Measurements from ENCODE around the gene SLC25A44. TPM values are rescaled to one million over a fixed set of nuclear protein-coding genes. Genes with fewer than 3 reads are reported as not detected.

SLC25A44 gene
- total RNA-seq (2014; rRNA removed; shearing (Covaris generic)): 18.5 and 25.8 TPM in 2 replicates

- peak; percentile 98 for DNase-seq (ENCODE audit: low read depth)
These were observed at the start of gene SLC25A44 for GRCh38 chr1:156193488-156194299. Gene SLC25A44 (plus strand): TSS chr1:156194104. CDS start chr1:156199848, 5,744 bp downstream.

- DNase-seq (ENCODE audit: low read depth): peak; percentile 6
These were observed 49.2 kb upstream of the SLC25A44 start for GRCh38 chr1:156144742-156145141.

GRCh38 chr1:156145650-156146019 is 48.3 kb upstream of the SLC25A44 start:
- no peak for DNase-seq (ENCODE audit: low read depth)

- peak; percentile 97 for DNase-seq (ENCODE audit: low read depth)
These were observed 47.7 kb upstream of the SLC25A44 start for GRCh38 chr1:156146020-156146768.

- DNase-seq (ENCODE audit: low read depth): peak; percentile 51
These were observed 47.0 kb upstream of the SLC25A44 start for GRCh38 chr1:156146769-156147405.

GRCh38 chr1:156148216-156148615 is 45.7 kb upstream of the SLC25A44 start:
- DNase-seq (ENCODE audit: low read depth): no peak

GRCh38 chr1:156149374-156150332 is 44.3 kb upstream of the SLC25A44 start:
- no peak for DNase-seq (ENCODE audit: low read depth)

- no peak for DNase-seq (ENCODE audit: low read depth)
These were observed 43.4 kb upstream of the SLC25A44 start for GRCh38 chr1:156150333-156151011.

- peak; percentile 87 for DNase-seq (ENCODE audit: low read depth)
These were observed 42.7 kb upstream of the SLC25A44 start for GRCh38 chr1:156151093-156151688.

GRCh38 chr1:156152628-156153027 is 41.3 kb upstream of the SLC25A44 start:
- DNase-seq (ENCODE audit: low read depth): peak; percentile 39

GRCh38 chr1:156153362-156153761 is 40.5 kb upstream of the SLC25A44 start, which contains the start of gene SEMA4A:
Gene SEMA4A (plus strand): TSS chr1:156153585. CDS start chr1:156154579, 994 bp downstream.
- no peak for DNase-seq (ENCODE audit: low read depth)

- DNase-seq (ENCODE audit: low read depth): no peak
These were observed 39.6 kb upstream of the SLC25A44 start for GRCh38 chr1:156154317-156154749.

- DNase-seq (ENCODE audit: low read depth): no peak
These were observed 38.0 kb upstream of the SLC25A44 start for GRCh38 chr1:156155756-156156510.

GRCh38 chr1:156157506-156157905 is 36.4 kb upstream of the SLC25A44 start:
- DNase-seq (ENCODE audit: low read depth): no peak

GRCh38 chr1:156157966-156158365 is 35.9 kb upstream of the SLC25A44 start:
- no peak for DNase-seq (ENCODE audit: low read depth)

GRCh38 chr1:156160000-156160742 is 33.7 kb upstream of the SLC25A44 start:
- DNase-seq (ENCODE audit: low read depth): peak; percentile 72

GRCh38 chr1:156160743-156161171 is 33.1 kb upstream of the SLC25A44 start:
- DNase-seq (ENCODE audit: low read depth): peak; percentile 71

GRCh38 chr1:156162430-156163037 is 31.4 kb upstream of the SLC25A44 start:
- peak; percentile 44 for DNase-seq (ENCODE audit: low read depth)

Data from M059J (cell line).